Esophagus muscularis mucosa (tissue), 4 donors: ENCODE measurements around the gene TOR2A. TPM values are rescaled to one million over a fixed set of nuclear protein-coding genes. Genes with fewer than 3 reads are reported as not detected.
A peak's percentile ranks its signal among the peaks of the same experiment; 100 is the strongest.

ENCODE experiments used
- DNase-seq: peaks from one replicate; pipeline ENCODE4 v3.0.0-alpha.2; 2017; ENCODE audit errors: extremely low spot score
- H3K27ac ChIP-seq, 4 donors: fragments of 200-600 bp; sonication (generic); replicated peaks in 1 of 4; 1 replicate in 3 of 4; 2 replicates in 1 of 4; pipeline ENCODE4 v1.5.1; 2016 to 2019; ENCODE audit warnings: mild to moderate bottlenecking in 1 of 4
- H3K27me3 ChIP-seq, 4 donors: fragments of 200-600 bp; sonication (generic); one replicate each; pipeline versions ENCODE4 v1.5.1 to v1.6.0; 2016 to 2019
- H3K36me3 ChIP-seq, 4 donors: fragments of 200-600 bp; sonication (generic); one replicate each; pipeline ENCODE4 v1.5.1; 2016 to 2019
- H3K4me1 ChIP-seq, 4 donors: fragments of 200-600 bp; sonication (generic); one replicate each; pipeline ENCODE4 v1.5.1; 2016 to 2019
- H3K4me3 ChIP-seq, 4 donors: fragments of 200-600 bp; sonication (generic); 1 replicate in 2 of 4; 2 replicates in 2 of 4; pipeline ENCODE4 v1.5.1; 2016 to 2019; ENCODE audit warnings: mild to moderate bottlenecking in 4 of 4, moderate library complexity in 1 of 4
- H3K9me3 ChIP-seq, 4 donors: fragments of 200-600 bp; sonication (generic); 1 replicate in 3 of 4; 2 replicates in 1 of 4; pipeline ENCODE4 v1.5.1; 2016 to 2019
- EP300 ChIP-seq: sonication (generic); formaldehyde crosslinking; IDR thresholded peaks from one replicate; pipeline ENCODE4 v1.6.1; 2017; ENCODE audit warnings: antibody characterized with exemption
- POLR2A ChIP-seq: fragments of 450-650 bp; IDR thresholded peaks from one replicate; pipeline ENCODE4 v1.6.1; 2017; ENCODE audit warnings: antibody characterized with exemption, moderate library complexity, mild to moderate bottlenecking, low read depth
- POLR2AphosphoS5 ChIP-seq, 2 donors: sonication (generic); formaldehyde crosslinking; IDR thresholded peaks; one replicate each; pipeline ENCODE4 v1.6.1; 2017; ENCODE audit warnings: antibody characterized with exemption in 2 of 2
- WGBS: methylation state at CpG from one replicate; pipeline ENCODE4 v1.1.5; 2018; 5-methylcytosine and 5-hydroxymethylcytosine counted together
- intact Hi-C: fragments of 100-400 bp; cut with DNase I; formaldehyde crosslinking; loops from one replicate; pipeline ENCODE4 v1.15.1; 2023
- total RNA-seq, 4 donors: library from RNA; depleted of rRNA; stranded (reverse); fragments of >200 nt; gene quantifications; one replicate each; pipeline versions ENCODE4 v1.1.0 to v1.2.1, GENCODE V29; 2016
- TF ChIP-seq, protein P1 (sequence below), 3 experiments: fragments of 200-600 bp in 2 of 3; fragments of 450-650 bp in 1 of 3; sonication (generic) in 2 of 3; IDR thresholded peaks; one replicate each; pipeline ENCODE4 v1.5.1; 2017 to 2019; ENCODE audit warnings: antibody characterized with exemption in 3 of 3, mild to moderate bottlenecking in 2 of 3, moderate library complexity in 1 of 3

The TOR2A gene
- total RNA-seq, 4 donors from 2014 or later: 5.4 to 9.2 (median 7.0) TPM

DNA sequence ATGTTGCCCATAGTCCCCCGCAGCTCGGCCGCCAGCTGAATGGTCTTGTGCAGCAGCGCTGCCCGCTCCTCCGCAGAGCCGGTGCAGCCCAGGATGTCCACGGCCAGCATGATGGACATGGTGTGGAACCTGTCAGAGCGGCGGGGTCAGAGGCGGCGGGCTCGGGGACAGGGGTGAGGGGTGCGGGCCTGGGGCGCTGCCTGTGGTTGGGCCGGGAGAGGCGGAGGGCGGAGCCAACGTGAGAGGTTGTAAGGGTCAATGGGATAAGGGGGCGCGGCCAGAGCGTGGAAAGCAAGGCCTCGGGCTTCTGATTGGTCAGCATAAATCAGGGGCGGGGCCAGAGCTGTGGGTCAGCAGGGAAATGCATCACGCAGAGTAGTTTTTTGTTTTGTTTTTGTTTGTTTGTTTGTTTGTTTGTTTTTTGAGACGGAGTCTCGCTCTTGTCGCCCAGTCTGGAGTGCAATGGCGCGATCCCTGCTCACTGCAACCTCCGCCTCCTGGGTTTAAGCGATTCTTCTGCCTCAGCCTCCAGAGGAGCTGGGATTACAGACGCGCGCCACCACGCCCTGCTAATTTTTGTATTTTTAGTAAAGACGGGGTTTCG lies 6.8 kb upstream of the TOR2A start:
- 47% methylated on average over 32 of the region's 38 CpGs for WGBS
- Histone ChIP-seq H3K4me1 (peaks cover 24 to 31% (median 27%) of the 10 kb centered on the region in 4 donors), H3K27ac (peak overlapping the region; percentile 20 to 59 (median 44)), H3K36me3 (peaks cover 0 to 89% (median 24%) of the 10 kb centered on the region in 4 donors), H3K9me3 (no peaks in the 10 kb centered on the region), H3K4me3 (peak overlapping the region; percentile 21 to 36 (median 30)), H3K27me3 (peaks cover 0 to 47% (median 7%) of the 10 kb centered on the region in 4 donors)
- no peak for DNase-seq
- intact Hi-C loops: no loop called here
- TF ChIP-seq POLR2A (no peak), POLR2AphosphoS5 (IDR thresholded peaks at IDR 0.05) (no peak), EP300 (no peak)
- TF ChIP-seq, protein P1, sequence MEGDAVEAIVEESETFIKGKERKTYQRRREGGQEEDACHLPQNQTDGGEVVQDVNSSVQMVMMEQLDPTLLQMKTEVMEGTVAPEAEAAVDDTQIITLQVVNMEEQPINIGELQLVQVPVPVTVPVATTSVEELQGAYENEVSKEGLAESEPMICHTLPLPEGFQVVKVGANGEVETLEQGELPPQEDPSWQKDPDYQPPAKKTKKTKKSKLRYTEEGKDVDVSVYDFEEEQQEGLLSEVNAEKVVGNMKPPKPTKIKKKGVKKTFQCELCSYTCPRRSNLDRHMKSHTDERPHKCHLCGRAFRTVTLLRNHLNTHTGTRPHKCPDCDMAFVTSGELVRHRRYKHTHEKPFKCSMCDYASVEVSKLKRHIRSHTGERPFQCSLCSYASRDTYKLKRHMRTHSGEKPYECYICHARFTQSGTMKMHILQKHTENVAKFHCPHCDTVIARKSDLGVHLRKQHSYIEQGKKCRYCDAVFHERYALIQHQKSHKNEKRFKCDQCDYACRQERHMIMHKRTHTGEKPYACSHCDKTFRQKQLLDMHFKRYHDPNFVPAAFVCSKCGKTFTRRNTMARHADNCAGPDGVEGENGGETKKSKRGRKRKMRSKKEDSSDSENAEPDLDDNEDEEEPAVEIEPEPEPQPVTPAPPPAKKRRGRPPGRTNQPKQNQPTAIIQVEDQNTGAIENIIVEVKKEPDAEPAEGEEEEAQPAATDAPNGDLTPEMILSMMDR (IDR thresholded peaks at IDR 0.05): no peak

DNA sequence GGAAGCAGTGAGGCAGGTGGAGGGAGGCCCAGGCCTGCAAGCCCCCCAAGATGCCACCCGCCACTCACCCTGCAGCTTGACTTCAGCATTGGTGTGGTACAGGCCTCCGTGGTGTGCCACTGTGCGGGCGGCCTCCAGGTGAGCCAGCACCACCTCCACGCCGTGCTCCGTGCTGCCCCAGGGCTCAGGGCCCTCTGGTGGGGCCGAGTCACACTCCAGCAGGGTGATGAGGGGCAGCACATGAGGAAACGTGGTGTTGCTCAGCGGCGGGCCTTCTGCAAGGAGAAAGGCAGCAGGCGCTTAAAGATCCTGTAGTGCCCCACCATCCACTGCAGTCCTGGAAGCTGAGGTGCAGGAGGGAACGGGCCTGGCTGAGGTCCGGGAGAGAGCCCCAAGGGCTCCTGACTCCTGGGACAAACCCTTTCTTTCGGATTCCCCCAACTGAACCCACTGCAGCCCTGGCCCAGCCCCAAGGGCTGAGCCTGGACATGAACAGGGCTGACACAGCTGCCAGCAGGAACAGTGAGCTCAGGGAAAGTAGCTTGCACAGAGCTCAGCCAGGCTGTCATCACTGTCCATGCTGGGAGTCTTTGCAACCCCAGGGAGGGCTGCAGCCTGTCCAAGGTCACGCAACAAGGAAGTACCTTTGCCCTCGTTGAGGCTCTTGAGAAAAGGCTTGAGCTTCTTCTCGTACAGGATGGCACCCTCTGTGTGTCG lies 4.7 kb upstream of the TOR2A start:
- Histone ChIP-seq H3K27ac (peak overlapping the region; percentile 43 to 77 (median 54)), H3K4me3 (no peak overlapping the region), H3K9me3 (no peaks in the 10 kb centered on the region), H3K36me3 (peaks cover 0 to 69% (median 23%) of the 10 kb centered on the region in 4 donors), H3K4me1 (peaks cover 27 to 39% (median 34%) of the 10 kb centered on the region in 4 donors), H3K27me3 (peaks cover 0 to 43% (median 7%) of the 10 kb centered on the region in 4 donors)
- TF ChIP-seq, protein P1 (IDR thresholded peaks at IDR 0.05): no peak
- TF ChIP-seq POLR2AphosphoS5 (IDR thresholded peaks at IDR 0.05) (no peak), EP300 (no peak), POLR2A (no peak)
- intact Hi-C loops: loop anchor here (5.0 kb wide), 1 partner anchor 133 kb away; no protein-coding TSS in a partner anchor
- WGBS: 83% methylated on average over 9 of the region's 19 CpGs
- DNase-seq: no peak

DNA sequence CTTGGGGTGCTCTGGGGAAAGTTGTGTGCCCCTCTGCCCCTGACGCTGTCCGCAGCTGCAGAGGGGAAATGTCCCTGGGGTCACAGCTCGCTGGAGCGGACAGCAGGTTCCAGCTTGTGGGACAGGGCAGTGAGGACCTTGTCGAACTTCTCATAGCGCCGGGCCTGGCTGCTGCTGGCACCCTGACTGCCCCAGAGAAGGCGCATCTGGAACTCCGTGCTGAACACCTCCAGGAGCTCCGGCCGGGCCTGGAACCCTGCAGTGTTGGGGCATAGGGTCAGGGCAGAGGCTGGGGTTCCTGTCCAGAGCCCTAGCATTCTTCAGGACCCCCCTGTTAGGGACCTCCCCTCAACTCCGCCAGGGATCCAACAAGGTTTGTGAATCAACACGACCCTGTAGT lies 3.6 kb upstream of the TOR2A start:
- Histone ChIP-seq H3K4me3 (no peak overlapping the region), H3K4me1 (peaks cover 34 to 50% (median 44%) of the 10 kb centered on the region in 4 donors), H3K27ac (no peak overlapping the region), H3K36me3 (peaks cover 0 to 59% (median 19%) of the 10 kb centered on the region in 4 donors), H3K9me3 (no peaks in the 10 kb centered on the region), H3K27me3 (peaks cover 0 to 34% (median 7%) of the 10 kb centered on the region in 4 donors)
- WGBS: 85% methylated on average over 13 of the region's 13 CpGs
- TF ChIP-seq, protein P1 (IDR thresholded peaks at IDR 0.05): no peak
- TF ChIP-seq POLR2AphosphoS5 (IDR thresholded peaks at IDR 0.05): no peak
- no peak for TF ChIP-seq EP300
- TF ChIP-seq POLR2A: no peak
- DNase-seq: no peak
- intact Hi-C loops: loop anchor here (5.0 kb wide), 1 partner anchor 134 kb away; no protein-coding TSS in a partner anchor

DNA sequence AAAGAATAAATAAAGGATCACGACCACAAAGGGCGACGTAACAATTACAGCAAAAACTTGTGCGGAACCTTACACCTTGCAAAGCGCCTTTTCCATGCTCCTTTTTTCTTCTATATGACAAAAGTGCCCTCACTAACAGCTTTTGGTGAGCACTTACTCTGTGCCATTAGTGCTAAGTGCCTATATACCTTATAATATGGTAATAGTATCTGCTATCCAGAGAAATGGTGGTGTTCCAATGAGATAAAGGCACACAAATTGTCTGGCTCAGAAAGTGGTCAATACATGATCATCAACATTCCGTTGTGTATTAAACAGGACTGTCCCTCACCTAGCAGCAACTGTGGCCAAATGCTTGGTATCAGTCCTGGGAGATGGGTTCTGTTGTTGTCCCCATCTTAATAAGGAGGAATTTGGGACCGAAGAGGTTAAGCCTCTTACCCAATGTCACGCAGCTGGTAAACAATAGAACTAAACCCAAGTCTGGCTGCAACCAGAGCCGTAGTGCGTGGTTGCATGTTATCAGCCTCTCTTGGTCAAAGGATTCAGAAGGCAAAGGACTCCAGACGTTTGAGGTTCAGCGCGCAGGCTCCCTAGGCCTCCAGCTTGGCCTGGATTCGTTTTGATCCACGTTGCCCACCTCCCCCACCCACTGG lies 564 bp upstream of the TOR2A start:
- peak overlapping the region; percentile 94 to 98 (median 95) for H3K27ac ChIP-seq
- 35% methylated on average over 13 of the region's 15 CpGs for WGBS
- peaks cover 16 to 58% (median 40%) of the 10 kb centered on the region in 4 donors for H3K36me3 ChIP-seq
- H3K4me3 ChIP-seq: peak overlapping the region; percentile 73 to 89 (median 82)
- intact Hi-C loops: loop anchor here (1.0 to 5.0 kb wide), 4 partner anchors 50 to 186 kb away; no protein-coding TSS in a partner anchor
- TF ChIP-seq, protein P1 (IDR thresholded peaks at IDR 0.05): no peak
- TF ChIP-seq POLR2AphosphoS5 (IDR thresholded peaks at IDR 0.05) (no peak), POLR2A (no peak), EP300 (no peak)
- no peak for DNase-seq
- no peaks in the 10 kb centered on the region for H3K9me3 ChIP-seq
- peaks cover 16 to 39% (median 30%) of the 10 kb centered on the region in 4 donors for H3K4me1 ChIP-seq
- H3K27me3 ChIP-seq: peaks cover 0 to 10% (median 0%) of the 10 kb centered on the region in 4 donors
